A549 (cell line): ENCODE data around the gene CHAF1B. TPM values are rescaled to one million over a fixed set of nuclear protein-coding genes. Genes with fewer than 3 reads are reported as not detected.

Experiments used
- ATAC-seq, 2 experiments: fragments of 200-7000 bp in 1 of 2; fragments of >200 bp in 1 of 2; cut with Nextera tagmentation in 1 of 2; cut with Tn5 transposase in 1 of 2; 3 replicates each; pipeline versions ENCODE4 v1.8.0 to v1.9.1; 2018 to 2020; ENCODE audit warnings: mild to moderate bottlenecking in 1 of 2, moderate library complexity in 1 of 2
- CTCF ChIA-PET: fragments of 300-600 bp; sonication (Branson Sonifier 250); formaldehyde crosslinking; extraction: SDS; loops from one replicate; lab custom pipeline; 2021; ENCODE audit warnings: antibody characterized with exemption, inconsistent platforms; lab: Yijun Ruan, JAX
- POLR2A ChIA-PET: fragments of 350-600 bp; formaldehyde crosslinking; extraction: SDS; loops from one replicate; lab custom pipeline; 2021; ENCODE audit warnings: antibody characterized with exemption, inconsistent platforms; lab: Yijun Ruan, JAX
- DNase-seq, 2 experiments: peaks; one replicate each; pipeline versions ENCODE4 v3.0.0 to v3.0.0-alpha.2; 2011 to 2016; ENCODE audit warnings: low read depth in 1 of 2, low spot score in 1 of 2
- FAIRE-seq: peaks from 2 replicates; lab custom pipeline; 2011; peaks lifted over from hg19 to GRCh38; lab: Jason Lieb, UNC
- H3K27ac ChIP-seq, 2 experiments: fragments of >200 bp; sonication (Bioruptor Twin); formaldehyde crosslinking; 3 replicates each; pipeline ENCODE4 v1.5.1; 2016 to 2017
- H3K4me1 ChIP-seq: fragments of >200 bp; sonication (Bioruptor Twin); formaldehyde crosslinking; 3 replicates; pipeline ENCODE4 v1.6.1; 2016
- H3K4me2 ChIP-seq: fragments of >200 bp; sonication (Bioruptor Twin); formaldehyde crosslinking; 3 replicates; pipeline ENCODE4 v1.6.1; 2016
- H3K4me3 ChIP-seq: fragments of >200 bp; sonication (Bioruptor Twin); formaldehyde crosslinking; 3 replicates; pipeline ENCODE4 v1.5.1; 2016
- H3K9me3 ChIP-seq: fragments of >200 bp; sonication (Bioruptor Twin); formaldehyde crosslinking; 3 replicates; pipeline ENCODE4 v1.6.1; 2016
- BHLHE40 ChIP-seq: IDR thresholded peaks from 2 replicates; pipeline ENCODE4 v1.6.1; 2012; ENCODE audit warnings: low read depth, low read length, inconsistent platforms
- CEBPB ChIP-seq, 2 experiments: fragments of >200 bp in 1 of 2; sonication (Bioruptor Twin) in 1 of 2; formaldehyde crosslinking in 1 of 2; IDR thresholded peaks; 2 replicates each; pipeline ENCODE4 v1.6.1; 2012 to 2016
- EHF ChIP-seq: fragments of 250-450 bp; sonication (Bioruptor Pico); IDR thresholded peaks from 2 replicates; pipeline ENCODE4 v1.5.0; 2020; ENCODE audit warnings: mild to moderate bottlenecking
- EHMT2 ChIP-seq: fragments of 200-600 bp; sonication (generic); IDR thresholded peaks from 2 replicates; pipeline ENCODE4 v1.6.1; 2016; ENCODE audit warnings: antibody characterized with exemption, low read depth, mild to moderate bottlenecking, moderate library complexity
- EP300 ChIP-seq, 2 experiments: fragments of >200 bp; sonication (Bioruptor Twin); formaldehyde crosslinking; IDR thresholded peaks; 2 replicates in 1 of 2; 3 replicates in 1 of 2; pipeline ENCODE4 v1.6.1; 2016 to 2017
- FOSB ChIP-seq: fragments of 250-450 bp; sonication (Bioruptor Pico); IDR thresholded peaks from 2 replicates; pipeline ENCODE4 v1.5.0; 2020; ENCODE audit warnings: mild to moderate bottlenecking, moderate library complexity
- FOSL2 ChIP-seq, 2 experiments: fragments of 450-650 bp in 1 of 2; fragments of >200 bp in 1 of 2; sonication (Bioruptor Twin) in 1 of 2; formaldehyde crosslinking; IDR thresholded peaks; 2 replicates each; pipeline versions ENCODE4 v1.5.0 to v1.6.1; 2016 to 2020; ENCODE audit warnings: mild to moderate bottlenecking in 1 of 2, moderate library complexity in 1 of 2
- FOXS1 ChIP-seq: fragments of 250-450 bp; sonication (Bioruptor Pico); IDR thresholded peaks from 2 replicates; pipeline ENCODE4 v1.5.0; 2020; ENCODE audit warnings: mild to moderate bottlenecking, moderate library complexity
- GATA3 ChIP-seq: IDR thresholded peaks from 2 replicates; pipeline ENCODE4 v1.6.1; 2012; ENCODE audit warnings: borderline replicate concordance
- JUNB ChIP-seq: fragments of >200 bp; sonication (Bioruptor Twin); formaldehyde crosslinking; IDR thresholded peaks from 2 replicates; pipeline ENCODE4 v1.6.1; 2016
- KDM1A ChIP-seq: fragments of 200-600 bp; sonication (generic); IDR thresholded peaks from 2 replicates; pipeline ENCODE4 v1.6.1; 2016; ENCODE audit warnings: low read depth, mild to moderate bottlenecking
- KDM5A ChIP-seq: fragments of 200-600 bp; sonication (generic); IDR thresholded peaks from 2 replicates; pipeline ENCODE4 v1.6.1; 2016; ENCODE audit warnings: antibody characterized with exemption, mild to moderate bottlenecking
- NFE2L2 ChIP-seq: fragments of 150-350 bp; conservative IDR thresholded peaks from 2 replicates; pipeline ENCODE4 v1.6.1; 2014; ENCODE audit warnings: low read length
- NR3C1 ChIP-seq: fragments of >200 bp; sonication (Bioruptor Twin); formaldehyde crosslinking; IDR thresholded peaks from 3 replicates; pipeline ENCODE4 v1.6.1; 2017
- TFCP2L1 ChIP-seq: fragments of 250-450 bp; sonication (Bioruptor Pico); IDR thresholded peaks from 2 replicates; pipeline ENCODE4 v1.5.0; 2021; ENCODE audit warnings: mild to moderate bottlenecking
- TP53 ChIP-seq: fragments of 250-450 bp; sonication (Bioruptor Pico); IDR thresholded peaks from 2 replicates; pipeline ENCODE4 v1.5.0; 2021; ENCODE audit warnings: mild to moderate bottlenecking, moderate library complexity
- ZC3H11A ChIP-seq: fragments of 450-650 bp; IDR thresholded peaks from 2 replicates; pipeline ENCODE4 v1.6.1; 2014; ENCODE audit warnings: antibody characterized with exemption, mild to moderate bottlenecking
- WGBS: methylation state at CpG from one replicate; pipeline ENCODE4 v1.1.6; 2017; ENCODE audit errors: missing lambda C conversion rate; 5-methylcytosine and 5-hydroxymethylcytosine counted together
- polyA plus RNA-seq, 4 experiments: library from polyadenylated mRNA; depleted of rRNA in 3 of 4; stranded (reverse); fragments of >200 nt; fragmentation: RNase III in 1 of 4; extraction: RNeasy Plus Mini Kit Qiagen cat#74134 plus additional on column Dnase treatment in 1 of 4; gene quantifications; 2 replicates in 3 of 4; 3 replicates in 1 of 4; pipeline ENCODE4 v1.2.3, GENCODE V29; 2011 to 2017
- TF ChIP-seq, protein P1 (sequence below): fragments of 250-450 bp; sonication (Bioruptor Pico); IDR thresholded peaks from 2 replicates; pipeline ENCODE4 v1.5.0; 2021; ENCODE audit warnings: mild to moderate bottlenecking, moderate library complexity, borderline replicate concordance
- TF ChIP-seq, protein P2 (sequence below): fragments of 250-450 bp; sonication (Bioruptor Pico); IDR thresholded peaks from 2 replicates; pipeline ENCODE4 v1.5.0; 2020; ENCODE audit warnings: low read depth, mild to moderate bottlenecking, moderate library complexity
- TF ChIP-seq, protein P3 (sequence below): IDR thresholded peaks from 2 replicates; pipeline ENCODE4 v1.6.1; 2012
- TF ChIP-seq, protein P4 (sequence below): IDR thresholded peaks from 2 replicates; pipeline ENCODE4 v1.6.1; 2012
- TF ChIP-seq, protein P5 (sequence below): fragments of 200-600 bp; sonication (generic); IDR thresholded peaks from 2 replicates; pipeline ENCODE4 v1.6.1; 2016; ENCODE audit warnings: antibody characterized with exemption, mild to moderate bottlenecking, moderate library complexity
- TF ChIP-seq, protein P6 (sequence below): fragments of 450-650 bp; IDR thresholded peaks from 2 replicates; pipeline ENCODE4 v1.6.1; 2014; ENCODE audit warnings: antibody characterized with exemption

Gene CHAF1B
- polyA plus RNA-seq, 2 of the 4 experiments (the other 2 are of a cell fraction) = 13.3 to 16.9 TPM

DNA sequence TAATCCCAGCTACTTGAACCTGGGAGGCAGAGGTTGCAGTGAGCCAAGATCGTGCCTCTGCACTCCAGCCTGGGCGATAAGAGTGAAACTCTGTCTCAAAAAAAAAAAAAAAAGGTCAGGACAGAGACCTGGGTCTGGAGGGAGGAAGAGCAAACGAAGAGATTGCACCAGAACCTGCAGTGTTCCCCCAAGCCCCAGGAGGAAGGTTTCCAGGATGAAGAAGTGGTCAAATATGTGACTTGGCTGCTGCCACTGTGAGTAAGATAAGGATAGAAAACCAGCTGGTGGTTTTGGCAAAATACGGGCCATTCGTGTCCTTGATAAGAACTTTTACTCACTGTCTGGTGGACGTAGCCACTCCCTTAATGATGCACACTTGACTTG, 52.5 kb downstream of the CHAF1B start:
- Histone ChIP-seq H3K27ac (peak overlapping the region; percentile 76 to 85), H3K4me1 (peaks cover 43% of the 10 kb centered on the region), H3K9me3 (no peaks in the 10 kb centered on the region), H3K4me2 (peak overlapping the region; percentile 64), H3K4me3 (no peak overlapping the region)
- DNase-seq (peak in 1 of 2 experiments; percentile 78), ATAC-seq (peak; percentile 91 to 94), FAIRE-seq (no peak)
- POLR2A ChIA-PET = interaction anchor here (0.6 to 1.8 kb wide), 4 partner anchors 9 to 40 kb away, joined by 4 to 9 read pairs (median 4); no protein-coding TSS in a partner anchor
- 7% methylated on average over 5 of the region's 6 CpGs for WGBS
- TF ChIP-seq, protein P1, sequence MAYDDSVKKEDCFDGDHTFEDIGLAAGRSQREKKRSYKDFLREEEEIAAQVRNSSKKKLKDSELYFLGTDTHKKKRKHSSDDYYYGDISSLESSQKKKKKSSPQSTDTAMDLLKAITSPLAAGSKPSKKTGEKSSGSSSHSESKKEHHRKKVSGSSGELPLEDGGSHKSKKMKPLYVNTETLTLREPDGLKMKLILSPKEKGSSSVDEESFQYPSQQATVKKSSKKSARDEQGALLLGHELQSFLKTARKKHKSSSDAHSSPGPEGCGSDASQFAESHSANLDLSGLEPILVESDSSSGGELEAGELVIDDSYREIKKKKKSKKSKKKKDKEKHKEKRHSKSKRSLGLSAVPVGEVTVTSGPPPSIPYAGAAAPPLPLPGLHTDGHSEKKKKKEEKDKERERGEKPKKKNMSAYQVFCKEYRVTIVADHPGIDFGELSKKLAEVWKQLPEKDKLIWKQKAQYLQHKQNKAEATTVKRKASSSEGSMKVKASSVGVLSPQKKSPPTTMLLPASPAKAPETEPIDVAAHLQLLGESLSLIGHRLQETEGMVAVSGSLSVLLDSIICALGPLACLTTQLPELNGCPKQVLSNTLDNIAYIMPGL (CRISPR knock-in tag) = no peak
- TF ChIP-seq KDM1A (no peak), CEBPB (IDR thresholded peaks at IDR 0.05) (peak in 1 of 2 experiments; percentile 78; a peak in 2 of 4 replicates), TP53 (CRISPR knock-in tag) (no peak), FOSL2 (IDR thresholded peaks at IDR 0.05) (no peak), FOSL2 (CRISPR knock-in tag; IDR thresholded peaks at IDR 0.05) (peak; percentile 37), BHLHE40 (no peak), FOXS1 (CRISPR knock-in tag) (no peak), JUNB (peak; percentile 44), GATA3 (peak; percentile 72; the same call in 1 of the 2 replicates), EHF (CRISPR knock-in tag) (no peak)
- TF ChIP-seq, protein P2, sequence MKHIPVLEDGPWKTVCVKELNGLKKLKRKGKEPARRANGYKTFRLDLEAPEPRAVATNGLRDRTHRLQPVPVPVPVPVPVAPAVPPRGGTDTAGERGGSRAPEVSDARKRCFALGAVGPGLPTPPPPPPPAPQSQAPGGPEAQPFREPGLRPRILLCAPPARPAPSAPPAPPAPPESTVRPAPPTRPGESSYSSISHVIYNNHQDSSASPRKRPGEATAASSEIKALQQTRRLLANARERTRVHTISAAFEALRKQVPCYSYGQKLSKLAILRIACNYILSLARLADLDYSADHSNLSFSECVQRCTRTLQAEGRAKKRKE (CRISPR knock-in tag) = no peak
- TF ChIP-seq, protein P3, sequence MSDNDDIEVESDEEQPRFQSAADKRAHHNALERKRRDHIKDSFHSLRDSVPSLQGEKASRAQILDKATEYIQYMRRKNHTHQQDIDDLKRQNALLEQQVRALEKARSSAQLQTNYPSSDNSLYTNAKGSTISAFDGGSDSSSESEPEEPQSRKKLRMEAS = 0 out of 2 replicates have a peak, but pooled peaks have one; percentile 21
- TF ChIP-seq, protein P4, sequence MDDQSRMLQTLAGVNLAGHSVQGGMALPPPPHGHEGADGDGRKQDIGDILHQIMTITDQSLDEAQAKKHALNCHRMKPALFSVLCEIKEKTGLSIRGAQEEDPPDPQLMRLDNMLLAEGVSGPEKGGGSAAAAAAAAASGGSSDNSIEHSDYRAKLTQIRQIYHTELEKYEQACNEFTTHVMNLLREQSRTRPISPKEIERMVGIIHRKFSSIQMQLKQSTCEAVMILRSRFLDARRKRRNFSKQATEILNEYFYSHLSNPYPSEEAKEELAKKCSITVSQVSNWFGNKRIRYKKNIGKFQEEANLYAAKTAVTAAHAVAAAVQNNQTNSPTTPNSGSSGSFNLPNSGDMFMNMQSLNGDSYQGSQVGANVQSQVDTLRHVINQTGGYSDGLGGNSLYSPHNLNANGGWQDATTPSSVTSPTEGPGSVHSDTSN = 0 out of 2 replicates have a peak, but pooled peaks have one; percentile 44
- CTCF ChIA-PET = interaction anchor here (0.7 kb wide), 1 partner anchor 150 kb away, joined by 3 read pairs; no protein-coding TSS in a partner anchor

DNA sequence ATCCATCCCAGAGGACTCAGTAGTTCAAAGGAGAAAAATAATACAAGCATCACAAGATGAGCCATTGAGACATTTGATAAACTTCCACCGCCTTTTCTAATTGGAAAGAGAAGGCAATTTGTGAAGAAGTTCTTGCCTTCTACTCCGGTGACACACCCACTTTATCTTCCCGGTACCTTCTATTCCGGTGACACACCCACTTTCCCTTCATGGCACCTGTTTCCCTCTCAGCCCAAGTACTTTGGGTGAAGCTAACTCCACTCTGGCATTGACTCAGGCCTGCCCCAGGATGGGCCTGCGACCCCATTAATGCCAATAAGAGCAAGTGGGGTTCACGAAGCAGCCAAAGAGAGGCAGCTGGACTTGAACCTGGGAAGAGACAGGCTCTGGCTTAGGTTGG, 56.5 kb downstream of the CHAF1B start:
- no peak overlapping the region for H3K4me3 ChIP-seq
- DNase-seq = no peak
- WGBS = 90% methylated on average over 6 of the region's 6 CpGs
- TF ChIP-seq, protein P3 = no peak
- TF ChIP-seq, protein P2 (CRISPR knock-in tag) = no peak
- TF ChIP-seq NFE2L2 = no peak
- TF ChIP-seq BHLHE40 = no peak
- TF ChIP-seq, protein P5, sequence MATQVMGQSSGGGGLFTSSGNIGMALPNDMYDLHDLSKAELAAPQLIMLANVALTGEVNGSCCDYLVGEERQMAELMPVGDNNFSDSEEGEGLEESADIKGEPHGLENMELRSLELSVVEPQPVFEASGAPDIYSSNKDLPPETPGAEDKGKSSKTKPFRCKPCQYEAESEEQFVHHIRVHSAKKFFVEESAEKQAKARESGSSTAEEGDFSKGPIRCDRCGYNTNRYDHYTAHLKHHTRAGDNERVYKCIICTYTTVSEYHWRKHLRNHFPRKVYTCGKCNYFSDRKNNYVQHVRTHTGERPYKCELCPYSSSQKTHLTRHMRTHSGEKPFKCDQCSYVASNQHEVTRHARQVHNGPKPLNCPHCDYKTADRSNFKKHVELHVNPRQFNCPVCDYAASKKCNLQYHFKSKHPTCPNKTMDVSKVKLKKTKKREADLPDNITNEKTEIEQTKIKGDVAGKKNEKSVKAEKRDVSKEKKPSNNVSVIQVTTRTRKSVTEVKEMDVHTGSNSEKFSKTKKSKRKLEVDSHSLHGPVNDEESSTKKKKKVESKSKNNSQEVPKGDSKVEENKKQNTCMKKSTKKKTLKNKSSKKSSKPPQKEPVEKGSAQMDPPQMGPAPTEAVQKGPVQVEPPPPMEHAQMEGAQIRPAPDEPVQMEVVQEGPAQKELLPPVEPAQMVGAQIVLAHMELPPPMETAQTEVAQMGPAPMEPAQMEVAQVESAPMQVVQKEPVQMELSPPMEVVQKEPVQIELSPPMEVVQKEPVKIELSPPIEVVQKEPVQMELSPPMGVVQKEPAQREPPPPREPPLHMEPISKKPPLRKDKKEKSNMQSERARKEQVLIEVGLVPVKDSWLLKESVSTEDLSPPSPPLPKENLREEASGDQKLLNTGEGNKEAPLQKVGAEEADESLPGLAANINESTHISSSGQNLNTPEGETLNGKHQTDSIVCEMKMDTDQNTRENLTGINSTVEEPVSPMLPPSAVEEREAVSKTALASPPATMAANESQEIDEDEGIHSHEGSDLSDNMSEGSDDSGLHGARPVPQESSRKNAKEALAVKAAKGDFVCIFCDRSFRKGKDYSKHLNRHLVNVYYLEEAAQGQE = no peak
- no peak for TF ChIP-seq TFCP2L1 (CRISPR knock-in tag)
- no peak for TF ChIP-seq NR3C1
- no peak for TF ChIP-seq EP300 (IDR thresholded peaks at IDR 0.05)
- TF ChIP-seq FOSB (CRISPR knock-in tag) = no peak
- TF ChIP-seq EHMT2 = no peak
- TF ChIP-seq FOXS1 (CRISPR knock-in tag) = no peak
- TF ChIP-seq CEBPB (IDR thresholded peaks at IDR 0.05) = no peak
- TF ChIP-seq, protein P6, sequence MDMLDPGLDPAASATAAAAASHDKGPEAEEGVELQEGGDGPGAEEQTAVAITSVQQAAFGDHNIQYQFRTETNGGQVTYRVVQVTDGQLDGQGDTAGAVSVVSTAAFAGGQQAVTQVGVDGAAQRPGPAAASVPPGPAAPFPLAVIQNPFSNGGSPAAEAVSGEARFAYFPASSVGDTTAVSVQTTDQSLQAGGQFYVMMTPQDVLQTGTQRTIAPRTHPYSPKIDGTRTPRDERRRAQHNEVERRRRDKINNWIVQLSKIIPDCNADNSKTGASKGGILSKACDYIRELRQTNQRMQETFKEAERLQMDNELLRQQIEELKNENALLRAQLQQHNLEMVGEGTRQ = no peak
- no peak for TF ChIP-seq ZC3H11A
- TF ChIP-seq KDM5A = no peak
- ChIA-PET POLR2A (no interaction called here), CTCF (no interaction called here)
- H3K4me2 ChIP-seq = no peak overlapping the region
- H3K27ac ChIP-seq = no peak overlapping the region
- peaks cover 18% of the 10 kb centered on the region for H3K4me1 ChIP-seq
- H3K9me3 ChIP-seq = no peaks in the 10 kb centered on the region
- no peak for ATAC-seq
- no peak for FAIRE-seq
